ENCODE measurements around the gene DBNL. TPM values are rescaled to one million over a fixed set of nuclear protein-coding genes. Genes with fewer than 3 reads are reported as not detected.
A peak's percentile ranks its signal among the peaks of the same experiment; 100 is the strongest.

The DBNL gene
- total RNA-seq, 1 donor from 2014 or later = 93.7 TPM

GRCh38 chr7:44082541-44083207 is 38.2 kb downstream of the DBNL start:
- Histone ChIP-seq H3K4me1 (peaks cover 27% of the 10 kb centered on the region), H3K27ac (peak overlapping the region; percentile 80), H3K4me3 (peak overlapping the region; percentile 87), H3K27me3 (no peaks in the 10 kb centered on the region), H3K9me3 (no peaks in the 10 kb centered on the region), H3K36me3 (peaks cover 30% of the 10 kb centered on the region)
- ATAC-seq (peak; percentile 97), DNase-seq (peak; percentile 99)
- TF ChIP-seq CTCF (IDR thresholded peaks at IDR 0.05) = no peak
- intact Hi-C loops (cut with DNase I) = no loop called here

GRCh38 chr7:44083796-44084195 is 39.3 kb downstream of the DBNL start:
- peaks cover 19% of the 10 kb centered on the region for H3K36me3 ChIP-seq
- H3K9me3 ChIP-seq = no peaks in the 10 kb centered on the region
- H3K4me1 ChIP-seq = peaks cover 27% of the 10 kb centered on the region
- H3K27ac ChIP-seq = peak overlapping the region; percentile 80
- intact Hi-C loops (cut with DNase I) = no loop called here
- H3K27me3 ChIP-seq = no peaks in the 10 kb centered on the region
- DNase-seq (no peak), ATAC-seq (no peak)
- no peak for TF ChIP-seq CTCF (IDR thresholded peaks at IDR 0.05)
- H3K4me3 ChIP-seq = no peak overlapping the region

- DNase-seq = no peak
- TF ChIP-seq CTCF (IDR thresholded peaks at IDR 0.05) = no peak
- H3K9me3 ChIP-seq = no peaks in the 10 kb centered on the region
- H3K36me3 ChIP-seq = peaks cover 10% of the 10 kb centered on the region
- no peak for ATAC-seq
- intact Hi-C loops (cut with DNase I) = no loop called here
- H3K27me3 ChIP-seq = no peaks in the 10 kb centered on the region
- no peak overlapping the region for H3K4me3 ChIP-seq
- H3K4me1 ChIP-seq = peaks cover 27% of the 10 kb centered on the region
- peak overlapping the region; percentile 80 for H3K27ac ChIP-seq
Measured at GRCh38 chr7:44084701-44085100, 40.2 kb downstream of the DBNL start.

GRCh38 chr7:44085546-44085945 is 41.0 kb downstream of the DBNL start:
- no peaks in the 10 kb centered on the region for H3K27me3 ChIP-seq
- peak overlapping the region; percentile 42 for H3K27ac ChIP-seq
- H3K4me3 ChIP-seq = no peak overlapping the region
- intact Hi-C loops (cut with DNase I) = no loop called here
- peaks cover 1% of the 10 kb centered on the region for H3K36me3 ChIP-seq
- no peak for TF ChIP-seq CTCF (IDR thresholded peaks at IDR 0.05)
- DNase-seq (no peak), ATAC-seq (no peak)
- no peaks in the 10 kb centered on the region for H3K9me3 ChIP-seq
- H3K4me1 ChIP-seq = peaks cover 26% of the 10 kb centered on the region

- Histone ChIP-seq H3K4me3 (no peak overlapping the region), H3K4me1 (peaks cover 16% of the 10 kb centered on the region), H3K36me3 (no peaks in the 10 kb centered on the region), H3K27me3 (no peaks in the 10 kb centered on the region), H3K9me3 (no peaks in the 10 kb centered on the region), H3K27ac (peak overlapping the region; percentile 67)
- no peak for ATAC-seq
- TF ChIP-seq CTCF (IDR thresholded peaks at IDR 0.05) = no peak
- DNase-seq = no peak
- intact Hi-C loops (cut with DNase I) = no loop called here
Measured at GRCh38 chr7:44086627-44087026, 42.1 kb downstream of the DBNL start.

Data from upper lobe of right lung (tissue), 1 donor.